Smooth muscle cell (in vitro differentiated cells): ENCODE data around the gene SLC39A12. TPM values are rescaled to one million over a fixed set of nuclear protein-coding genes. Genes with fewer than 3 reads are reported as not detected.

ENCODE experiments used
- DNase-seq: peaks from one replicate; lab custom pipeline; 2025; ENCODE audit not compliant: unreplicated experiment; lab: John Stamatoyannopoulos, UW
- H2AFZ ChIP-seq: fragments of 200-600 bp; sonication (generic); 2 replicates; pipeline ENCODE4 v1.6.0; 2016; ENCODE audit warnings: antibody characterized with exemption, low read depth, mild to moderate bottlenecking
- H3F3A ChIP-seq: fragments of 200-600 bp; sonication (generic); 2 replicates; pipeline ENCODE4 v1.6.0; 2017; ENCODE audit warnings: antibody characterized with exemption, low read depth
- H3K27ac ChIP-seq: fragments of 200-600 bp; sonication (generic); 2 replicates; pipeline ENCODE4 v1.5.1; 2016; ENCODE audit warnings: low read depth, mild to moderate bottlenecking
- H3K27me3 ChIP-seq: fragments of 200-600 bp; sonication (generic); 2 replicates; pipeline ENCODE4 v1.6.1; 2016; ENCODE audit warnings: low read depth, mild to moderate bottlenecking
- H3K36me3 ChIP-seq: fragments of 200-600 bp; sonication (generic); 2 replicates; pipeline ENCODE4 v1.5.1; 2016; ENCODE audit warnings: low read depth
- H3K4me1 ChIP-seq: fragments of 200-600 bp; sonication (generic); 2 replicates; pipeline ENCODE4 v1.5.1; 2016; ENCODE audit warnings: low read depth
- H3K4me2 ChIP-seq: fragments of 200-600 bp; sonication (generic); 2 replicates; pipeline ENCODE4 v1.6.0; 2016; ENCODE audit warnings: mild to moderate bottlenecking
- H3K4me3 ChIP-seq: fragments of 200-600 bp; sonication (generic); 2 replicates; pipeline ENCODE4 v1.5.1; 2016; ENCODE audit warnings: mild to moderate bottlenecking
- H3K79me2 ChIP-seq: fragments of 200-600 bp; sonication (generic); 2 replicates; pipeline ENCODE4 v1.6.0; 2016; ENCODE audit warnings: low read depth, mild to moderate bottlenecking
- H3K9ac ChIP-seq: fragments of 200-600 bp; sonication (generic); 2 replicates; pipeline ENCODE4 v1.6.0; 2016; ENCODE audit warnings: low read depth
- H3K9me3 ChIP-seq: fragments of 200-600 bp; sonication (generic); replicated peaks from 2 replicates; pipeline ENCODE4 v1.5.1; 2016; ENCODE audit warnings: low read depth
- H4K20me1 ChIP-seq: fragments of 200-600 bp; sonication (generic); 2 replicates; pipeline ENCODE4 v1.6.0; 2016; ENCODE audit warnings: low read depth
- CTCF ChIP-seq: fragments of 200-600 bp; sonication (generic); IDR thresholded peaks from 2 replicates; pipeline ENCODE4 v1.5.1; 2017; ENCODE audit warnings: borderline replicate concordance, mild to moderate bottlenecking, antibody characterized with exemption; ENCODE audit not compliant: insufficient read depth, poor library complexity, severe bottlenecking
- WGBS: methylation state at CpG from one replicate; pipeline ENCODE4 v1.1.7; 2016; ENCODE audit warnings: low lambda C conversion rate; 5-methylcytosine and 5-hydroxymethylcytosine counted together
- polyA plus RNA-seq: library from polyadenylated mRNA; unstranded; fragments of >200 nt; fragmentation: Nextera tagmentation; extraction: Ambion mirVana; gene quantifications from 2 replicates; pipeline ENCODE4 v1.2.1, GENCODE V29; 2016
- total RNA-seq: library from RNA; depleted of rRNA; stranded (reverse); fragments of >200 nt; gene quantifications from 2 replicates; pipeline ENCODE4 v1.2.3, GENCODE V29; 2014

Gene SLC39A12
- total and polyA plus RNA-seq, 2 experiments from 2014 or later: not detected

GRCh38 chr10:17981766-17982380, 30.2 kb downstream of the SLC39A12 start:
- no peak for DNase-seq
- no peaks in the 10 kb centered on the region for H3K9me3 ChIP-seq
- peaks cover 6% of the 10 kb centered on the region for H3K4me1 ChIP-seq
- peak overlapping the region; percentile 61 for H3K27ac ChIP-seq
- H3K4me3 ChIP-seq: no peak overlapping the region
- no peaks in the 10 kb centered on the region for H3K79me2 ChIP-seq
- no peaks in the 10 kb centered on the region for H3F3A ChIP-seq
- no peak overlapping the region for H3K4me2 ChIP-seq
- H3K9ac ChIP-seq: peak overlapping the region; percentile 37
- H3K36me3 ChIP-seq: no peaks in the 10 kb centered on the region
- no peaks in the 10 kb centered on the region for H4K20me1 ChIP-seq
- no peak overlapping the region for H2AFZ ChIP-seq
- no peak for TF ChIP-seq CTCF
- WGBS: 92% methylated on average over 1 of the region's 1 CpG
- H3K27me3 ChIP-seq: no peaks in the 10 kb centered on the region

DNA sequence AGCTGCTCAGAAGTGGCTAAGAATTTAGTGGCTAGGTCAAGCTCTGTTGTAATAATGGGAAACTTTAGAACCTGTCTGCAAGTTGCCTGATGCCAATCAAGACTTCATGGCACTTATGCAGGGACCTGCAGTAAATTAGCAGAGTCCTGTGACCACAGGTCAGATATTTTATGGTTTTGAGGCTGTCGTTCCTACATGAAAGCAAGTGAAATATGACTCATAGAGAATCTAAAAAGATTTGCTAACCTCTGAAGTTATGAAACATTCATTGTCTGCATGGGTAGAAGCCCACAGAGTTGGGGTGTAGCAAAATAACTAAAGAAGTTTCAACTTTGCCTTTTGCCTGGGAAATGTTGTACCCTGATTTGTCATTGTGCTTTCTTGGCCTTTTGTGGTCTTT, 32.3 kb downstream of the SLC39A12 start:
- H3K27ac ChIP-seq: no peak overlapping the region
- DNase-seq: no peak
- no peaks in the 10 kb centered on the region for H3K27me3 ChIP-seq
- no peaks in the 10 kb centered on the region for H4K20me1 ChIP-seq
- no peak overlapping the region for H3K4me2 ChIP-seq
- no peak for TF ChIP-seq CTCF
- no peaks in the 10 kb centered on the region for H3K9me3 ChIP-seq
- H3K36me3 ChIP-seq: no peaks in the 10 kb centered on the region
- H2AFZ ChIP-seq: no peak overlapping the region
- H3K9ac ChIP-seq: no peak overlapping the region
- H3K4me3 ChIP-seq: no peak overlapping the region
- no peaks in the 10 kb centered on the region for H3K79me2 ChIP-seq
- no peaks in the 10 kb centered on the region for H3F3A ChIP-seq
- WGBS: 13% methylated on average over 1 of the region's 1 CpG
- peaks cover 6% of the 10 kb centered on the region for H3K4me1 ChIP-seq

DNA sequence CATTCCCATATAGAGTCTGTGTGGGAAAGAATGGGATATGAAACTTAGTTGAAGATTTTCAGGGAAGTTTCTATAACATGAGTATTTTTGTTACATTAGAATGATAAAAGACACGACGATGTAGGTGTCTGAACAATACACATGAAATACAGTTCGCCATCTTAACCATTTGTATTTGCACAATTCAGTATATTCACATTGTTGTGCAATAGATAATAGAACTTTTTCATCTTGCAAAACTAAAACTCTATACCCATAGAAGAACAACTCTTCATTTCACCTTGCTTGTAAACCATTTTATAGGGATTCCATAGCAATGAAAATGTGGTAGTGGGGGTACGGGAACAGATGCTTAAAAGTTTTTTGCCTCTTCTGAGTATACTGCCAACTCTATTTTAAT, 32.8 kb downstream of the SLC39A12 start:
- no peak for DNase-seq
- no peak overlapping the region for H3K27ac ChIP-seq
- WGBS: 90% methylated on average over 4 of the region's 4 CpGs
- no peaks in the 10 kb centered on the region for H4K20me1 ChIP-seq
- H3F3A ChIP-seq: no peaks in the 10 kb centered on the region
- H3K4me1 ChIP-seq: peaks cover 6% of the 10 kb centered on the region
- no peaks in the 10 kb centered on the region for H3K27me3 ChIP-seq
- no peak overlapping the region for H3K9ac ChIP-seq
- no peaks in the 10 kb centered on the region for H3K79me2 ChIP-seq
- no peak overlapping the region for H2AFZ ChIP-seq
- no peak overlapping the region for H3K4me3 ChIP-seq
- no peaks in the 10 kb centered on the region for H3K36me3 ChIP-seq
- H3K9me3 ChIP-seq: no peaks in the 10 kb centered on the region
- no peak overlapping the region for H3K4me2 ChIP-seq
- no peak for TF ChIP-seq CTCF
